ENCODE results near the gene TNFAIP3. TPM values are rescaled to one million over a fixed set of nuclear protein-coding genes. Genes with fewer than 3 reads are reported as not detected.

TNFAIP3 gene
- total RNA-seq, 4 donors from 2014 or later = 21.6 to 48.4 (median 32.8) TPM

DNA sequence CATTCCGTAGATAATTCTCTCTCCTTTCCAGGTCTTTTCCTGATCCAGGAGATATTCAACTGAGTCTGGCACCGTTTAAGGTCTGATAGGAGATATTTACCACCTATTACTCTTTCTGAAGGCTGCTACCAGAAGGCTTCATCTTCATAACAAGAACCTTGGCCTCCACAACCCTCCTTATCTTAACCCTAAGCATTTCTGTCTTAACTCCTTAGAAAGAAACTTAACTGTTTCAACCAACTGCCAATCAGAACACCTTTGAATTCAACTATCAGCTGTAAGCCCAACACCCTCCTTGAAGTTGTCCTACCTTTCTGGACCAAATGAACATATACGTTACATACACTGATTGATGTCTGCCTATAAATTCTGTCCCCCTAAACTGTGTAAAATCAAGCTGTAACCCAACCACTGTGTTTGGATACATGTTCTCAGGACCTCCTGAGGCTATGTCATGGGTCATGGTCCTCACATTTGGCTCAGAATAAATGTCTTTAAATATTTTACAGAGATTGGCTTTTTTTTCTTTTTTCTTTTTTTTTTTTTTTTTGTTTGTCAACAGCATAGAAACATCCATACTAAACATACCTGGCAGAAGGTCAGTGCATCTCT lies 6.6 kb upstream of the TNFAIP3 start:
- 87% methylated on average over 3 of the region's 3 CpGs for WGBS, 2 donors

DNA sequence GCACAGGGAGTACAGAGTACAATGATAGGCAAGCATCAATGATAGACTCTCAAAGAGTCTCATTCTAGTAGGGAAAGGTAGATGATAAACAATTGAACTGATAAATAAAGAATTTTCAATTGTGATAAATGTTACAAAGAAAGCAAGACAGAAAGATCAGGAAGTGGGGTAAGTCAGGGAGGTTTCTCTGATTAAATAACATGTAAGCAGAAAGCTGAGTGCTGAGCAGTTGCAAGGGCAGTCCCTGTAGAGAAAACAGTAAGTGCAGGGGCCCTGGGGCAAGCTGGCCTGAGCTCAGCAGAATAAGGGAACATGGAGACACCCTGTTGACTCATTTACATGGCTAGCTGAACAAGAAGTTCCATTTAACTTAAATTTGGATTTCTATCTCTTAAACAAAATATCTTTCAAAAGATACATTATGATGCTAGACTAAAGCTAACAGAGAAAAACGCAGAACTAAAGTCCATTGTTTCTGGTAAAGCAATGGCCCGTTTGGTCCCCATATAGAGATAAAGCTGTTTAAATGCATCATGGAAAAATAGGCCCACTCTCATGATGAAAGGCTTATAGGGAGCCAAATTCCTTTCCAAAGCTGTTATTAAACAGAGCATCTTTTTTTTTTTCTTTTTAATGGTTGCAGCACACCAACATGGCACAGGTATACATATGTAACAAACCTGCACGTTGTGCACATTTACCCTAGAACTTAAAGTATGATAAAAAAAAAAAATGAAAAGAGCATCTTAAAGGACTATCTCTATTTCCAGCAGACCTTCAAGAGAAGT lies 5.3 kb upstream of the TNFAIP3 start:
- DNase-seq (ENCODE audit: low spot score in 2 of 2) = no peak
- H3K4me3 ChIP-seq = no peak overlapping the region
- H3K4me1 ChIP-seq = peaks cover 0 to 22% (median 3%) of the 10 kb centered on the region in 4 donors
- H3K27ac ChIP-seq = peak overlapping the region in 1 of 4 donors; percentile 84
- H3K9me3 ChIP-seq = no peaks in the 10 kb centered on the region
- no peaks in the 10 kb centered on the region for H3K36me3 ChIP-seq
- no peaks in the 10 kb centered on the region for H3K27me3 ChIP-seq
- no peak for TF ChIP-seq POLR2A (IDR thresholded peaks at IDR 0.05)
- no peak for TF ChIP-seq EP300 (IDR thresholded peaks at IDR 0.05)
- TF ChIP-seq, protein P1, sequence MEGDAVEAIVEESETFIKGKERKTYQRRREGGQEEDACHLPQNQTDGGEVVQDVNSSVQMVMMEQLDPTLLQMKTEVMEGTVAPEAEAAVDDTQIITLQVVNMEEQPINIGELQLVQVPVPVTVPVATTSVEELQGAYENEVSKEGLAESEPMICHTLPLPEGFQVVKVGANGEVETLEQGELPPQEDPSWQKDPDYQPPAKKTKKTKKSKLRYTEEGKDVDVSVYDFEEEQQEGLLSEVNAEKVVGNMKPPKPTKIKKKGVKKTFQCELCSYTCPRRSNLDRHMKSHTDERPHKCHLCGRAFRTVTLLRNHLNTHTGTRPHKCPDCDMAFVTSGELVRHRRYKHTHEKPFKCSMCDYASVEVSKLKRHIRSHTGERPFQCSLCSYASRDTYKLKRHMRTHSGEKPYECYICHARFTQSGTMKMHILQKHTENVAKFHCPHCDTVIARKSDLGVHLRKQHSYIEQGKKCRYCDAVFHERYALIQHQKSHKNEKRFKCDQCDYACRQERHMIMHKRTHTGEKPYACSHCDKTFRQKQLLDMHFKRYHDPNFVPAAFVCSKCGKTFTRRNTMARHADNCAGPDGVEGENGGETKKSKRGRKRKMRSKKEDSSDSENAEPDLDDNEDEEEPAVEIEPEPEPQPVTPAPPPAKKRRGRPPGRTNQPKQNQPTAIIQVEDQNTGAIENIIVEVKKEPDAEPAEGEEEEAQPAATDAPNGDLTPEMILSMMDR (IDR thresholded peaks at IDR 0.05) = no peak
- 52 to 57% methylated on average over 3 of the region's 3 CpGs for WGBS, 2 donors

More for the DNA sequence above, 6.6 kb upstream of the TNFAIP3 start:
- Histone ChIP-seq H3K27me3 (no peaks in the 10 kb centered on the region), H3K4me3 (no peak overlapping the region), H3K4me1 (peaks cover 0 to 13% (median 0%) of the 10 kb centered on the region in 4 donors), H3K9me3 (no peaks in the 10 kb centered on the region), H3K27ac (no peak overlapping the region), H3K36me3 (no peaks in the 10 kb centered on the region)
- DNase-seq (ENCODE audit: low spot score in 2 of 2) = no peak
- TF ChIP-seq, protein P1 (IDR thresholded peaks at IDR 0.05) = no peak
- TF ChIP-seq EP300 (IDR thresholded peaks at IDR 0.05) = no peak
- TF ChIP-seq POLR2A (IDR thresholded peaks at IDR 0.05) = no peak

DNA sequence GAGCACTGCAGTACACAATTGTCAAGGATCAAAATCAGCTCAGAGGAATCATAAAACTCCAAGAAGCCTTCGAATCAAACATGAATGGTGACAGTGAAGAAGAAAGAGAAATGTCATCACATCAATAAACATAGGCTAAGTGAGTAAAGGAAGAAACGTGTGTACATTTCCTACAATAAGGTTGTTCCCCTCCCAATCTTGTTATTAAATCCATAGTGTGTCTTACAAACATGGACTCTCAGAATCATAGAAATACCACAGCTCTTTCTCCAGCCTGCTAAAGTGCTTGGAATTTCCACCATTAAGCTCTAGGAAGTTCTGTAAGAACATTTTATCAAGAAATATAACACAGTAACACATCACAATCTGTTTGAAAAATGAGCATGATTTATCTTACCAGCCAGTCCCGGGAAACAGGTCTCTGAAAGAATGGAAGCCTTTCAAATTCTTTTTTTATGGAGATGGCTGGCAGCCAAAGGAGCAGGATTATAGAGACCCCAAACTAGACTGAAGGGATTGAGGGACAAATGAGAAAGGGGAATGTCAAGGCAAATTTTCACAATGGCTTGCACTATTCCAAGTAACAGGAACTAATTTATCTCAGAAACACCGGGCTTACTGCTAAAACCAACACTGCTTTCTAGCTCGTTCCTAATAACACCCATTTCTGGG lies 4.5 kb upstream of the TNFAIP3 start:
- Histone ChIP-seq H3K36me3 (no peaks in the 10 kb centered on the region), H3K4me3 (no peak overlapping the region), H3K27ac (peak overlapping the region in 2 of 4 donors; percentile 64 to 84), H3K4me1 (peaks cover 0 to 22% (median 3%) of the 10 kb centered on the region in 4 donors), H3K9me3 (no peaks in the 10 kb centered on the region), H3K27me3 (no peaks in the 10 kb centered on the region)
- TF ChIP-seq EP300 (IDR thresholded peaks at IDR 0.05) (no peak), POLR2A (IDR thresholded peaks at IDR 0.05) (no peak)
- TF ChIP-seq, protein P1 (IDR thresholded peaks at IDR 0.05) = no peak
- 28 to 32% methylated on average over 5 of the region's 5 CpGs for WGBS, 2 donors
- DNase-seq (ENCODE audit: low spot score in 2 of 2) = no peak

DNA sequence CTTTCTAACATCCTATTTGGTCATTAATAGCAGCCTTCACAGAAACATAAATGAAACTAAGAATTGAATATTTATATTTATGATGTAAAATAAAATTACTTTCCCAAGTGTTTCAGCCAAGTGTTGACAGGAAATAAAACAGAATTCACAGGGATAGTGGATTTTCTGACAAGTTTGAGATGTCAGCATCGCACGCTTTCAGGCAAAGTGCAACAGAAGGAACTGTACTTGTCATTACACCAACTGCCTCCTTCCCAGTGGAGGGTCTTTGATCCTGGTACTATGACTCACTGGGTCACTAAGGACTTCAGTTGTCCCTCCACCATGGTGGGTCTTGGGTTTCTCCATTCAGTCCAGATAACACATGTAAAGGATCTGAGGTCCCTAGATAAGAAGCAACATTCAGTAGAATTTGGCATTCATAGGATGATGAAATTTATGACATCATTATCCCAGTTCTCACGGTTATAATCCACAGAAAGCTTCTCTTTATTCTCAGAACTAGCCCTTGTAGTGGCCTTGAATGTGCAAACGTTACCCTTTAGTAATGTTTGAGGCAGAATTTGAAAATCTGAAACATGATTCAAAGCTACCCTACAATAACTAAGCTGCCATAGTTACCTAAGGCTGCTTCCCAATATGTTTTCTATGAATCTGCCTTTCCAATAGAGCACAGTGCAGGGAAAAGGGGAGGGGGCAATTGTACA lies 3.8 kb upstream of the TNFAIP3 start:
- Histone ChIP-seq H3K4me3 (no peak overlapping the region), H3K9me3 (no peaks in the 10 kb centered on the region), H3K27ac (peak overlapping the region in 2 of 4 donors; percentile 64 to 84), H3K36me3 (no peaks in the 10 kb centered on the region), H3K27me3 (no peaks in the 10 kb centered on the region), H3K4me1 (peaks cover 0 to 24% (median 3%) of the 10 kb centered on the region in 4 donors)
- WGBS, 2 donors = 48% methylated on average over 4 of the region's 4 CpGs
- DNase-seq (ENCODE audit: low spot score in 2 of 2) = no peak
- TF ChIP-seq, protein P1 (IDR thresholded peaks at IDR 0.05) = no peak
- peak in 1 of 2 donors; percentile 9 for TF ChIP-seq EP300 (IDR thresholded peaks at IDR 0.05)
- no peak for TF ChIP-seq POLR2A (IDR thresholded peaks at IDR 0.05)

Data from tibial nerve (tissue), 4 donors.